Adrenal gland (tissue), 12 donors: ENCODE results near the gene NCF1. TPM values are rescaled to one million over a fixed set of nuclear protein-coding genes. Genes with fewer than 3 reads are reported as not detected.
"Not testable (repeated sequence)": the region's sequence is repeated elsewhere in the genome, so short reads cannot be mapped to it uniquely, and the experiment has no call there.

Source experiments
- DNase-seq, 7 donors: peaks; one replicate each; pipeline ENCODE4 v3.0.0-alpha.2; 2019 to 2020
- H3K27ac ChIP-seq, 5 donors: fragments of 200-600 bp; sonication (generic) in 4 of 5; 1 replicate in 3 of 5; 2 replicates in 2 of 5; pipeline versions ENCODE4 v1.5.1 to v1.8.0; 2016 to 2020; ENCODE audit warnings: mild to moderate bottlenecking in 1 of 5
- H3K27me3 ChIP-seq: fragments of 200-600 bp; 2 replicates; pipeline ENCODE4 v1.8.0; 2021
- H3K36me3 ChIP-seq, 2 donors: fragments of 200-600 bp; replicated peaks in 1 of 2; 1 replicate in 1 of 2; 2 replicates in 1 of 2; pipeline versions ENCODE4 v1.5.1 to v1.8.0; 2018 to 2022
- H3K4me1 ChIP-seq, 2 donors: fragments of 200-600 bp; replicated peaks in 1 of 2; 1 replicate in 1 of 2; 2 replicates in 1 of 2; pipeline versions ENCODE4 v1.5.1 to v1.8.0; 2018 to 2021
- H3K4me3 ChIP-seq, 4 donors: fragments of 200-600 bp; sonication (generic) in 3 of 4; one replicate each; pipeline ENCODE4 v1.5.1; 2016 to 2018
- H3K9me3 ChIP-seq, 3 donors: fragments of 200-600 bp; sonication (generic) in 1 of 3; replicated peaks in 1 of 3; 1 replicate in 2 of 3; 2 replicates in 1 of 3; pipeline versions ENCODE4 v1.5.1 to v1.8.0; 2016 to 2021
- WGBS, 4 donors: extraction: QIAGEN DNeasy Blood & Tissue Kit in 2 of 4; methylation state at CpG; one replicate each; pipeline versions ENCODE4 v1.1.5 to v1.1.7; 2013 to 2017; 5-methylcytosine and 5-hydroxymethylcytosine counted together
- intact Hi-C, 2 donors: fragments of 100-400 bp; cut with DNase I; formaldehyde crosslinking; loops; one replicate each; pipeline versions ENCODE4 v1.14.1 to v1.15.0; 2022 to 2023
- polyA plus RNA-seq, 3 donors: library from polyadenylated mRNA; stranded (reverse); fragments of 200-250 nt in 2 of 3; fragments of 350-450 nt in 1 of 3; fragmentation: Illumina TruSeq in 1 of 3; extraction: RNeasy Lipid Tissue Mini Kit (QIAGEN cat#74804) in 1 of 3; gene quantifications; one replicate each; pipeline ENCODE4 v1.2.3, GENCODE V29; 2013 to 2014
- total RNA-seq, 9 donors: library from RNA; depleted of rRNA in 4 of 9; stranded (reverse); fragments of >200 nt in 4 of 9; fragments of 120-200 nt in 1 of 9; fragmentation: NEBNext Ultra II Directional in 1 of 9; extraction: Animal tissue kit (Norgen Biotek cat#: 25700) in 1 of 9; gene quantifications; one replicate each; pipeline versions ENCODE4 v1.1.0 to v1.2.4, GENCODE V29; 2013 to 2023
- donor health status: healthy with polysubstance abuse.
- donor health status: Bipolar disorder and iron deficiency.
- donor health status: DM: yes; HTN: yes; CAD: no.
- donor health status: DM: no; HTN: no; CAD: no.
- donor health status: DM: no; HTN: no; CAD: no.
- donor health status: DM: yes; HTN: yes; CAD: no.

NCF1 gene
- total and polyA plus RNA-seq, 12 donors: 0.61 to 37.1 (median 4.6) TPM

GRCh38 chr7:74781746-74782145, 7.9 kb downstream of the NCF1 start:
- H3K9me3 ChIP-seq, H3K4me1 ChIP-seq, H3K4me3 ChIP-seq, H3K27me3 ChIP-seq, H3K27ac ChIP-seq, DNase-seq, intact Hi-C loops, H3K36me3 ChIP-seq: not testable (repeated sequence)
- 81 to 100% (median 85%) methylated on average over 1 to 3 of the region's 6 CpGs; no CpG with 5 or more reads in 1 of the 4 donors for WGBS, 4 donors

GRCh38 chr7:74783595-74783994, 9.8 kb downstream of the NCF1 start:
- H3K36me3 ChIP-seq, H3K4me3 ChIP-seq, H3K27me3 ChIP-seq, H3K4me1 ChIP-seq, H3K27ac ChIP-seq, H3K9me3 ChIP-seq, intact Hi-C loops: not testable (repeated sequence)
- peak in 1 of 7 donors; percentile 9 for DNase-seq
- 48 to 73% (median 70%) methylated on average over 2 to 5 of the region's 5 CpGs; no CpG with 5 or more reads in 1 of the 4 donors for WGBS, 4 donors

- H3K36me3 ChIP-seq, H3K4me3 ChIP-seq, H3K4me1 ChIP-seq, H3K9me3 ChIP-seq, H3K27me3 ChIP-seq, H3K27ac ChIP-seq, intact Hi-C loops: not testable (repeated sequence)
- WGBS, 4 donors: 1% methylated on average over 12 to 29 of the region's 82 CpGs; no CpG with 5 or more reads in 2 of the 4 donors
- peak; percentile 96 to 98 (median 97) for DNase-seq
Observed at GRCh38 chr7:74788369-74789150, 14.7 kb downstream of the NCF1 start.

GRCh38 chr7:74789200-74789736, 15.5 kb downstream of the NCF1 start:
- H3K36me3 ChIP-seq, intact Hi-C loops, H3K27ac ChIP-seq, H3K4me1 ChIP-seq, H3K9me3 ChIP-seq, H3K27me3 ChIP-seq, H3K4me3 ChIP-seq, DNase-seq: not testable (repeated sequence)
- 8 to 12% methylated on average over 3 of the region's 24 CpGs; no CpG with 5 or more reads in 2 of the 4 donors for WGBS, 4 donors

GRCh38 chr7:74797848-74798622, 24.2 kb downstream of the NCF1 start:
- H3K27me3 ChIP-seq, H3K4me1 ChIP-seq, intact Hi-C loops, H3K36me3 ChIP-seq, H3K27ac ChIP-seq, H3K4me3 ChIP-seq, DNase-seq, H3K9me3 ChIP-seq: not testable (repeated sequence)
- 92 to 100% (median 97%) methylated on average over 5 to 11 of the region's 27 CpGs; no CpG with 5 or more reads in 1 of the 4 donors for WGBS, 4 donors

- not testable (repeated sequence) for H3K4me1 ChIP-seq
- 79 to 100% (median 100%) methylated on average over 1 of the region's 4 CpGs for WGBS, 4 donors
Observed at GRCh38 chr7:74798644-74799043, 24.8 kb downstream of the NCF1 start.

GRCh38 chr7:74815882-74816281, 42.1 kb downstream of the NCF1 start:
- DNase-seq, intact Hi-C loops, H3K4me3 ChIP-seq, H3K27me3 ChIP-seq, H3K9me3 ChIP-seq, H3K36me3 ChIP-seq, H3K27ac ChIP-seq, H3K4me1 ChIP-seq: not testable (repeated sequence)
- WGBS, 4 donors: no CpG with 5 or more reads among the region's 3 CpGs

More at GRCh38 chr7:74798644-74799043, 24.8 kb downstream of the NCF1 start:
- H3K4me3 ChIP-seq, H3K9me3 ChIP-seq, H3K36me3 ChIP-seq, intact Hi-C loops, DNase-seq, H3K27me3 ChIP-seq, H3K27ac ChIP-seq: not testable (repeated sequence)

- H3K9me3 ChIP-seq, DNase-seq, intact Hi-C loops, H3K36me3 ChIP-seq, H3K4me1 ChIP-seq, H3K27me3 ChIP-seq, H3K4me3 ChIP-seq, H3K27ac ChIP-seq: not testable (repeated sequence)
- WGBS, 4 donors: no CpG with 5 or more reads among the region's 23 CpGs
Observed at GRCh38 chr7:74820146-74820805, 46.5 kb downstream of the NCF1 start.

GRCh38 chr7:74821259-74821658, 47.4 kb downstream of the NCF1 start:
- H3K4me3 ChIP-seq, H3K9me3 ChIP-seq, intact Hi-C loops, DNase-seq, H3K36me3 ChIP-seq, H3K27me3 ChIP-seq, H3K4me1 ChIP-seq, H3K27ac ChIP-seq: not testable (repeated sequence)
- WGBS, 4 donors: 100% methylated on average over 2 of the region's 5 CpGs; no CpG with 5 or more reads in 3 of the 4 donors

GRCh38 chr7:74829959-74830358, 56.1 kb downstream of the NCF1 start:
- H3K27ac ChIP-seq, DNase-seq, H3K36me3 ChIP-seq, H3K9me3 ChIP-seq, H3K4me1 ChIP-seq, intact Hi-C loops, H3K27me3 ChIP-seq, H3K4me3 ChIP-seq: not testable (repeated sequence)
- WGBS, 4 donors: 27 to 81% (median 72%) methylated on average over 1 to 4 of the region's 4 CpGs
